ENCODE results near the gene PPP2R3A. TPM values are rescaled to one million over a fixed set of nuclear protein-coding genes. Genes with fewer than 3 reads are reported as not detected.
"Not testable (repeated sequence)": the region's sequence is repeated elsewhere in the genome, so short reads cannot be mapped to it uniquely, and the experiment has no call there.

Gene PPP2R3A
- total and polyA plus RNA-seq, 9 of the 15 experiments (the other 6 are each of a cell fraction or from before 2014, with no cell fraction given): 0.10 to 0.50 (median 0.24) TPM

- H3K9ac ChIP-seq (ENCODE audit: insufficient read depth in 1 of 2, low read depth in 2 of 2, low read length in 2 of 2); H3K9me1 ChIP-seq (ENCODE audit: control insufficient read depth, insufficient read depth, low read length); H3K79me2 ChIP-seq (ENCODE audit: control insufficient read depth, insufficient read depth, low read length); CTCF ChIA-PET (ENCODE audit: low intra/inter-chr PET ratio); POLR2A ChIA-PET; H3K9me3 ChIP-seq (replicated peaks; ENCODE audit: control insufficient read depth, insufficient read depth, low read depth, low read length); H3K27ac ChIP-seq (ENCODE audit: extremely low read depth, low read depth, low read length); H3K27me3 ChIP-seq (ENCODE audit: control insufficient read depth in 2 of 2, insufficient read depth in 2 of 2, low read length in 2 of 2); H3K4me3 ChIP-seq; DNase-seq (ENCODE audit: extremely low read depth in 1 of 4, low spot score in 3 of 4); H3K36me3 ChIP-seq (ENCODE audit: control insufficient read depth, insufficient read depth, low read length); BruUV-seq (replicated peaks); H2AFZ ChIP-seq (ENCODE audit: low read depth, low read length); FAIRE-seq; in situ Hi-C loops (cut with MboI); H3K4me1 ChIP-seq (replicated peaks in 1 of 2; ENCODE audit: control insufficient read depth in 2 of 2, insufficient read depth in 2 of 2, low read length in 2 of 2); intact Hi-C loops (cut with micrococcal nuclease); H4K20me1 ChIP-seq (replicated peaks; ENCODE audit: control insufficient read depth, insufficient read depth, low read length); H3K4me2 ChIP-seq (ENCODE audit: insufficient read depth, low read length); ATAC-seq: not testable (repeated sequence)
- 34% methylated on average over 3 of the region's 3 CpGs for WGBS (ENCODE audit: insufficient coverage, low coverage, missing lambda C conversion rate)
- peak; percentile 79; the same call in 1 of the 2 replicates for TF ChIP-seq ZNF431 (CRISPR knock-in tag; IDR thresholded peaks at IDR 0.05)
These were observed 119.5 kb downstream of the PPP2R3A start for GRCh38 chr3:136085067-136085466.

- Histone ChIP-seq H3K4me3 (no peak overlapping the region), H3K9me1 (ENCODE audit: control insufficient read depth, insufficient read depth, low read length) (no peaks in the 10 kb centered on the region), H3K4me1 (replicated peaks in 1 of 2; ENCODE audit: control insufficient read depth in 2 of 2, insufficient read depth in 2 of 2, low read length in 2 of 2) (peaks cover 0 to under 1% of the 10 kb centered on the region in 2 experiments; a peak in 2 of 5 replicates), H3K27me3 (ENCODE audit: control insufficient read depth in 2 of 2, insufficient read depth in 2 of 2, low read length in 2 of 2) (no peaks in the 10 kb centered on the region), H3K9me3 (replicated peaks; ENCODE audit: control insufficient read depth, insufficient read depth, low read depth, low read length) (no peaks in the 10 kb centered on the region), H3K36me3 (ENCODE audit: control insufficient read depth, insufficient read depth, low read length) (no peaks in the 10 kb centered on the region), H2AFZ (ENCODE audit: low read depth, low read length) (no peak overlapping the region), H4K20me1 (replicated peaks; ENCODE audit: control insufficient read depth, insufficient read depth, low read length) (no peaks in the 10 kb centered on the region), H3K27ac (ENCODE audit: extremely low read depth, low read depth, low read length) (no peak overlapping the region), H3K79me2 (ENCODE audit: control insufficient read depth, insufficient read depth, low read length) (no peaks in the 10 kb centered on the region), H3K4me2 (ENCODE audit: insufficient read depth, low read length) (no peak overlapping the region), H3K9ac (ENCODE audit: insufficient read depth in 1 of 2, low read depth in 2 of 2, low read length in 2 of 2) (no peak overlapping the region)
- no peak for ATAC-seq
- no peak for FAIRE-seq
- no peak for DNase-seq (ENCODE audit: extremely low read depth in 1 of 4, low spot score in 3 of 4)
- intact Hi-C loops (cut with micrococcal nuclease): no loop called here
- ChIA-PET CTCF (ENCODE audit: low intra/inter-chr PET ratio) (no interaction called here), POLR2A (no interaction called here)
- whole genome bisulfite sequencing (ENCODE audit: insufficient coverage, low coverage, missing lambda C conversion rate): 31% methylated on average over 4 of the region's 4 CpGs
- in situ Hi-C loops (cut with MboI): no loop called here
- TF ChIP-seq ZNF436 (CRISPR knock-in tag; IDR thresholded peaks at IDR 0.05): no peak
- no TSS peak for BruUV-seq (replicated peaks)
These were observed 128.2 kb downstream of the PPP2R3A start for GRCh38 chr3:136093771-136094170.

Measured in K562 (cell line).